HG03280 (cell line): Measurements from ENCODE around the gene TANC1.

ENCODE experiments used
- ATAC-seq: cut with Tn5 transposase; IDR thresholded peaks from one replicate; pipeline ENCODE4 v1.9.1; 2021; ENCODE audit warnings: mild to moderate bottlenecking, moderate library complexity; ENCODE audit not compliant: unreplicated experiment

TANC1 gene

GRCh38 chr2:159053161-159054031 is 85.0 kb downstream of the TANC1 start:
- ATAC-seq = no peak

DNA sequence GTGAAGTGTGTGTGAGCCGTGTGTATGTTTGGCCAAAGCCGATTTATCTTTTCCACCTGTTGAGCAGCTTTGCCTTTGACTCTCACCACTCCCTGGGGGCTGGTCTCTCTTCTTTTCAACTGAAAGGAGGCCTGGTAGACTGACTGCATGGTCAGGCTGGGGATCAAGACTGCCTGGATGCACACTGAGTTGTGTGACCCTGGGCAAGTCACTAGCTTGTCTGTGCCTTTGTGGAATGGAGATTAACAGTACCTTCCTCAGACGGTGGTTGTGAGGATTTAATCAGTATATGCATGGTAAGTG is 85.5 kb downstream of the TANC1 start:
- no peak for ATAC-seq

DNA sequence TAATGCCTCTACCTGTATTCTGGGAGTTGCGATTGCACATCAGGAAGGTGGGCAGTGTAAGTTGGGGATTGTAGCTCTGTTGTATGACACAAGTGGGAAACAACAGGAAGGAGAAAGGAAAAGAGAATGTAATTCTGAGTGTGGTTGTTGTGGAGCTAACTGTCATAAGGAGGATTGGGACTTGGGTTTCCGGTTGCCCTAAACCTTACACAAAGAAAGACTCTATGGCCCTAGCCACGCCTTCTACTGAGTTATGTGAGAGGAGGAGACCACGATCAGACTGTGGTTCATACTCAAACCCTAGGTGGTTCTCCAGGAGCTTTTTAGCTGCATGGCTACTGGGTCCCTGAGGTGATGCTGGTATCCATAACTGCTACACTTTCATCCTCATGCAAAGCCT is 86.5 kb downstream of the TANC1 start:
- no peak for ATAC-seq

- no peak for ATAC-seq
Measured at GRCh38 chr2:159060518-159060917, 92.1 kb downstream of the TANC1 start.

DNA sequence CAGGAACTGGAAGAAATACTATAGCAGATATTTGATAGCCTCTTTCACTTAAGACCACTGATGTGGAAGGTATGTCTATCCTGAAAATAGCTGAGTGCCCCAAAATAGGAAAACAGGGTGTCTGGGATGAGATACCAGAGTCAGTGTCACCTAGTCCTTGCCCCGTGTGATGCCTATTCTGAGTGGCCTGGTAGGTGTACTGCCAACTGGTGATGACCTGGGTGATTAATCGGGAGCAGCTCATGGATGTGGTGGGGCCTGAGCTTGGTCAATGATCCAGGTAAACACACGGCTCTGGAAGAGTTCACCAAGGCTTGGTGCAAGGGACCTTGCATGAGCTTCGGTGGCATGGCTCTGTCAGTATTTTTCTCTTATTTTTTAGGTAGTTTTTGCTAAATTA is 95.2 kb downstream of the TANC1 start:
- ATAC-seq = no peak

GRCh38 chr2:159064446-159065301 is 96.2 kb downstream of the TANC1 start:
- ATAC-seq = no peak

DNA sequence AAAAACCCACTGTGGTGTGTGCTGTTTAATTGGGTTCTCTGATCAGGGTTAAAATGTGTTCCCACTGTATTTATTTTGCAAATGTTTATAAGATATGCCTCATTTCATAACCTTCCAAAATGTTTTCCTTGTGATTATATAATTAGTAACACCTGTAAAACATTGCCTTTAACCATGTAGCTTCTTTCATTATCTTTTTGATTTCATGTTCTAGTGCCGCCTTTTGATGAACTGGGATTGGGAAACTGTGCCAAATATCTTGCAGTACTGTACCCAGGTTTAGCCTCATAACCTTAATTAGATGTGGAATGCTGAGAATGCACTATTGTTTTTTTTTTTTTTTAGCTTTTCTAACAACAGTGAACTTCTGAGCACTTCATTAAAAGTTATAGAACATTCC is 96.9 kb downstream of the TANC1 start:
- ATAC-seq = no peak

- ATAC-seq = no peak
Measured at GRCh38 chr2:159065891-159066290, 97.5 kb downstream of the TANC1 start.

DNA sequence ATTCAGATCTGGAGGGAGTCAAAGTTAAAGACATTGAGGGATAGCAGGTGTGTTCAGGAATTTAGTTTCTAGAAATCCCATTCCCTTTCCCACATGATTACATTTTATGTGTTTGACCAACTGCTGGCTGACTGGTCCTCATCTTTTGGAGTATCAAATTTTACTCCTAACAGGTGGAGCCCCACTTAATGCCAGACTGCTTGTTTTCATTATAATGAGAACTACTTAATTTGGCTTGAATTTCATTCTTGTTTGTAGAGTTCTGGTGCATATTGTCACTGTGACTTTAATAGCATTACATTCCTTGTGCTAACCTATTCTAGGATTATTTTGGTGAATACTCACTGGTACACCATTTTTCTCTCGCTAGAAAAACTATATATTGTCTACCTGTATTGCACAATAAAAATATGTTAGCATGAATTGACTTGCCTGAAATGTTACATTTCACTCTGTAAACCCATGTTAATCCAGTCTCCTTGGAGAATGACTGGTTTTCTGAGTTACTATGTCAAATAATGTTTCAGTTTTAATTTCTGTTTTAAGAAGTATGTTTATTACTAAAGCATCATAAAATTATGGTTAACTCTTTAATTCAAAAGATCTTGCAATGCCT is 98.2 kb downstream of the TANC1 start:
- no peak for ATAC-seq

DNA sequence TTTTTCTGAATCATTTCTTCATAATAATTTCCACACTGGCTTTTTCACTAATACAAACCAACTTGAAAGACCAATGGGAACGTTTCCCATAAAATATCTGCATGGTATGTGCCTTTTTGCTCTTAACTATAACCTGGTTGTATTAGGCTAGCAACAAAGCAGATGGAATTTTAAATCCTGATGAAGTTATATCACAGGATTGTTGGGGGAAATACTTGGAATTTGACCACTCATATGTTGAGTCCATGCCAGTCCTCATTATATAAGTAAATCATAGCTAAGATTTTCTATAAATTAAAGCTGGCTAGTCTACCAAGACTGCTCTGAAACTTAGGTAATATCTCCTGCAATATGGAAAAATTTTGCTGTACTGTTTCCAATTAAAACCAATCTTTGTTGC is 99.5 kb downstream of the TANC1 start:
- no peak for ATAC-seq

GRCh38 chr2:159069229-159069628 is 100.8 kb downstream of the TANC1 start:
- no peak for ATAC-seq

GRCh38 chr2:159070235-159070634 is 101.8 kb downstream of the TANC1 start:
- no peak for ATAC-seq

DNA sequence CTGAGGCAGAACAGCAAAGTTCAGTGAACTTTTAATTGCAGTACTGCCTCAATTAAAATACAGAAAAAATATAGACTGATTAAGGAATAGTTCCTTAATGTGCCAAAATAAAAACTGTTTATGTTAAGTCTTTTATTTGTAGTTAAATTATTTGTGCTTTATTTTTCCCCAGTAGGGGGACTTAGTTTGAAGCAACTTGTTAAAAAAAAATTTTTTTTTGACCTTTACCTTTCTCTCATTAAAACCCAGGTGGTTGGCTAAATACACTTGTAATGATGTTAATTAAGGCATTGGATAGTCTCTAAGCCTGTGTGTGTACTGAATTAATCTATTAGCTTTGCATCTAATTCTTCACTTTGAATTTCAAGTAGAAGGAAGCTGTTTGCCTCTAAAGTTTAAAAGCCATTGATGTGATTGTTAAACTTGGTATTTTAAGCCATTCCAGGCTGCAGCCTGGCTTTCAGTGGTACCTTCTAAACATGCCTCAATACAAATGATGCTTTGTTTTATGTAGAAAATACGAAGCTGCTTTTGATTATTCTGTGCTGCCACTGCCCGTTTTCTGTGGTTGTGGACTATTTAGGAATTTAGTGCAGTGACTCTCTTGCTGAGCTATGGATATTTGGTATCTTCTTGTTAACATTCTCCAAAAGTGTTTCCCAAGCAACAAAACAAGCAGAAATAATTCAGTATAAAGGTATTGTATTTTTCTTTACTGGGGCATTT is 102.9 kb downstream of the TANC1 start:
- ATAC-seq = no peak

DNA sequence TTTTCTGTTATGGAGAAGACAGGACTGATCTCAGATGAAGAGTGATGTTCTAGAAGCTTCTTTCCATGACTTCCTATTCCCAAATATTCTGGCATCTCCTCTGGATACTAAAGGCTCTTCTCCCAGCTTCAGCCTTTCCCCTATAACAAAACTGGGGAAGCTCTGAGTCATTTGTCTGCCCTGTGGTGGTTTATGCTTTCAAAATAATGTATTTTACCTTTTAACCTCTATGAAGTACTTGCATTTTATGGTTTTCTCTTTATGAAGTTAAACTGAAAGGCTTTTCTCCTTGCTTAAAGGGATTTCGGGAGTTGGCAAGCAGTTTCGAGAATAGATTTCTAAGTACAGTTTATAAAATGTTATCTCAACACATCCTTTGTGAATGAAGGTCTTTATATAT is 104.4 kb downstream of the TANC1 start:
- ATAC-seq = no peak

DNA sequence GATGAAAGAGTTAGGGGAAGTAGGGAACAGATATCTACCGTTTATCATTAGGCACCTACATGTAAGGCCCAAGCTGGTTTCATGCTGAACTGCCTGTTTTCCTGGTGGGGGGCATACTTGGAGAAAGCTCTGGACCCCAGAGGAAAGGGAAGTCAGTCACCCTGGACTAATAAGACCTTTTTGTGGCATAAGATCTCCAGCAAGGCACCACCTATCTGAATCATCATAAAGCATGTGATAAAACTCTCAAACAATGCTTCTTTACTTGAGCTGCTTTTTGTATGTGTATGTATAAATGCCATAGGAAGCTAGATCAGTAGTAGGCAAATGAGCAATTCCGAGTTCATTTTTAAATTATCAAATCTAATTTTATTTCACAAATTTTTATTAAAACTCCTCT is 104.8 kb downstream of the TANC1 start:
- ATAC-seq = no peak

GRCh38 chr2:159074605-159075004 is 106.2 kb downstream of the TANC1 start:
- no peak for ATAC-seq

GRCh38 chr2:159075727-159076126 is 107.3 kb downstream of the TANC1 start:
- ATAC-seq = no peak

DNA sequence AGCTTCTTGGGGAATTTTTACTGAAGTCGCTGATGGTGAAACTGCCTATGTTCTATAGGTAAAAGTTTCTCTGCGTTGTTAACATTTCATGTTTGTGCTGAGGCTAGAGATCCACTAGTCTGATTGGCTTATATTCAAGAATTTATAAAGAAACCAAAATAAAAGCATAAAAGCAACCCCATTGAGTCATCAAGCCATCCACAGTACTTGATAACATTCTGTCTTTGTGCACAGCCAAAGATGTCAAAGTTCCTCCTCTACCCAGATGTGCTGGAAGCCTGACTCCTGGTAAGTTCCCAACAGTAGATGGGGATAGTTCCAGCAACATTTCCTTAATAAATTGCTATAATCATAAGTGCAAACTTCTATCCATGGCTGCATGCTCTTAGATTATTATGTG is 107.8 kb downstream of the TANC1 start:
- no peak for ATAC-seq

GRCh38 chr2:159077869-159078268 is 109.4 kb downstream of the TANC1 start:
- no peak for ATAC-seq

DNA sequence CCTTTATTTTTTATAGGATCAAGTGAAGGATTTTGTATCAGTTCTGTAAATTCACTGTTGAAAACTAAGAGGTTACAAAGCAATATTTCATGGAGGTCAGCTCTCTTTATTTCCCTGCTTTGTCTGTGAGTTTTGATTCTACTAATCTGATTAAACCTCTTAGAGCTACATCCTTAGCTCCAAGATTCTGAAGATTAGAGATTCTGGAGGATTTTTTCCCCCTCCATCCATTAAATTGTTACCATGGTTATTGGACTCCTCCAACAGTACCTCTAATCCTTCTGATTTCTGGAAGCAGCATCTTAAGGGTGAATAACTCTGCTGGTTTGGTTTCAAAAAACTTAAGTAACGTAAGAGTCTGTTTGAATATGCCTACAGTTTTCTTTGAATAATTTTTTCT is 110.0 kb downstream of the TANC1 start:
- ATAC-seq = no peak

DNA sequence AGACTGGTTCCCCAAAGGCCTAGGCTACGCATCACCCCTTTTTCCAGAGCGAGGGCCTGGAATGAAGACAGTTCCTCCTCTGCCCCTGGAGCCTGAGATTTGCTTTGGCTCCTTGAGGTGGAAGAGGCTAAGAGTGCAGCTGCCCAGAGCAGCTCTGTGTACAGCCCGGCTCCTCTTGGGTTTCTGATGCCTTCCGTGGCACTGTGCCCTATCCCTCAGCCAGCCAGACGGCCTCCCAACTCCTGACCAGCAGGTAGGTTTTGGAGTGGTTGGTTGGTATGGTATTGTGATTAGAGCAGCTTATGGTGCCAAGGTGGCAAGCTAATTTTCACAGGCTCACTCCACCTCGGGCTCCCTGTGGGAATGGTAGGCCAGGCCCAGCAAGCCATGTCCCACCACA is 112.2 kb downstream of the TANC1 start:
- no peak for ATAC-seq
